ENCODE data around the gene RBBP8. TPM values are rescaled to one million over a fixed set of nuclear protein-coding genes. Genes with fewer than 3 reads are reported as not detected.

The RBBP8 gene
- total RNA-seq, 3 donors from 2014 or later = 18.5 to 21.4 (median 20.1) TPM

- H3K9me3 ChIP-seq = no peaks in the 10 kb centered on the region
- intact Hi-C loops (cut with DNase I, micrococcal nuclease) = no loop called here
- TF ChIP-seq CTCF (IDR thresholded peaks at IDR 0.05) = no peak
- H3K4me1 ChIP-seq (ENCODE audit: low read depth) = no peaks in the 10 kb centered on the region
- H3K36me3 ChIP-seq (ENCODE audit: low read depth) = no peaks in the 10 kb centered on the region
- no peak for ATAC-seq
- H3K4me3 ChIP-seq = no peak overlapping the region
- DNase-seq = no peak
Measured at GRCh38 chr18:23068011-23068410, 134.9 kb downstream of the RBBP8 start.

- no peaks in the 10 kb centered on the region for H3K4me1 ChIP-seq (ENCODE audit: low read depth)
- no peaks in the 10 kb centered on the region for H3K36me3 ChIP-seq (ENCODE audit: low read depth)
- intact Hi-C loops (cut with DNase I, micrococcal nuclease) = no loop called here
- H3K9me3 ChIP-seq = no peaks in the 10 kb centered on the region
- H3K4me3 ChIP-seq = no peak overlapping the region
- ATAC-seq (no peak), DNase-seq (no peak)
- no peak for TF ChIP-seq CTCF (IDR thresholded peaks at IDR 0.05)
Measured at GRCh38 chr18:23068570-23069310, 135.6 kb downstream of the RBBP8 start.

- no peak for TF ChIP-seq CTCF (IDR thresholded peaks at IDR 0.05)
- ATAC-seq (peak; percentile 25), DNase-seq (no peak)
- Histone ChIP-seq H3K36me3 (ENCODE audit: low read depth) (no peaks in the 10 kb centered on the region), H3K9me3 (no peaks in the 10 kb centered on the region), H3K4me1 (ENCODE audit: low read depth) (no peaks in the 10 kb centered on the region), H3K4me3 (no peak overlapping the region)
- intact Hi-C loops (cut with DNase I, micrococcal nuclease) = no loop called here
Measured at GRCh38 chr18:23069481-23069880, 136.4 kb downstream of the RBBP8 start.

GRCh38 chr18:23069898-23070297 lies 136.8 kb downstream of the RBBP8 start:
- H3K4me3 ChIP-seq = no peak overlapping the region
- no peaks in the 10 kb centered on the region for H3K9me3 ChIP-seq
- TF ChIP-seq CTCF (IDR thresholded peaks at IDR 0.05) = no peak
- no peak for DNase-seq
- intact Hi-C loops (cut with DNase I, micrococcal nuclease) = no loop called here
- no peaks in the 10 kb centered on the region for H3K36me3 ChIP-seq (ENCODE audit: low read depth)
- ATAC-seq = no peak
- H3K4me1 ChIP-seq (ENCODE audit: low read depth) = no peaks in the 10 kb centered on the region

GRCh38 chr18:23071285-23071684 lies 138.2 kb downstream of the RBBP8 start:
- peak; percentile 93 for ATAC-seq
- no peak for TF ChIP-seq CTCF (IDR thresholded peaks at IDR 0.05)
- H3K4me1 ChIP-seq (ENCODE audit: low read depth) = no peaks in the 10 kb centered on the region

More at GRCh38 chr18:23071285-23071684, 138.2 kb downstream of the RBBP8 start:
- Histone ChIP-seq H3K9me3 (no peaks in the 10 kb centered on the region), H3K36me3 (ENCODE audit: low read depth) (no peaks in the 10 kb centered on the region), H3K4me3 (no peak overlapping the region)
- intact Hi-C loops (cut with DNase I, micrococcal nuclease) = no loop called here
- peak; percentile 54 to 85 (median 71) for DNase-seq

Measured in mucosa of descending colon (tissue), 3 donors.